SU-DHL-6 (cell line): ENCODE data around the gene TNXB.
"Not testable (repeated sequence)": the region's sequence is repeated elsewhere in the genome, so short reads cannot be mapped to it uniquely, and the experiment has no call there.

ENCODE experiments used
- EZH2phosphoT487 ChIP-seq: fragments of 200-600 bp; sonication (generic), shearing (Covaris generic); conservative IDR thresholded peaks from 2 replicates; pipeline ENCODE4 v1.6.1; 2018; ENCODE audit warnings: mild to moderate bottlenecking, antibody characterized with exemption, low read length, moderate library complexity, mixed read lengths
- TF ChIP-seq, protein P1 (sequence below): fragments of 200-600 bp; sonication (generic); IDR thresholded peaks from one replicate; pipeline ENCODE4 v1.5.1; 2017; ENCODE audit warnings: antibody characterized with exemption, mild to moderate bottlenecking, low read length, moderate library complexity; ENCODE audit not compliant: insufficient read depth, poor library complexity, severe bottlenecking

DNA sequence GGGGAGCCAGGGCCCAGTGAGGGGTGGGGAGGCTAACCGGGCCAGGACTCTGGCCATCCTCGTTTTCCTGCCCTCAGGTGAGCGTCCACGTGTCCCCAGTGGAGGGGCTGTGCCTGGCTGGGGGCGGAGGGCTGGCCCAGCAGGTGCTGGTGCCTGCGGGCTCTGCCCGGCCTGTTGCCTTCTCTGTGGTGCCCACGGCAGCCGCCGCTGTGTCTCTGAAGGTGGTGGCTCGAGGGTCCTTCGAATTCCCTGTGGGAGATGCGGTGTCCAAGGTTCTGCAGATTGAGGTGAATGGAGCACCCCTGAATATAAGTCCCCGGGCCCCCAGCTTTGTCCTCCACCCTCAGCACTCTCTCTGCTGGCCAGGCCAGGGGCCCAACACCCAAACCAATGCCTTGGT, 114.7 kb downstream of the TNXB start:
- TF ChIP-seq, protein P1, sequence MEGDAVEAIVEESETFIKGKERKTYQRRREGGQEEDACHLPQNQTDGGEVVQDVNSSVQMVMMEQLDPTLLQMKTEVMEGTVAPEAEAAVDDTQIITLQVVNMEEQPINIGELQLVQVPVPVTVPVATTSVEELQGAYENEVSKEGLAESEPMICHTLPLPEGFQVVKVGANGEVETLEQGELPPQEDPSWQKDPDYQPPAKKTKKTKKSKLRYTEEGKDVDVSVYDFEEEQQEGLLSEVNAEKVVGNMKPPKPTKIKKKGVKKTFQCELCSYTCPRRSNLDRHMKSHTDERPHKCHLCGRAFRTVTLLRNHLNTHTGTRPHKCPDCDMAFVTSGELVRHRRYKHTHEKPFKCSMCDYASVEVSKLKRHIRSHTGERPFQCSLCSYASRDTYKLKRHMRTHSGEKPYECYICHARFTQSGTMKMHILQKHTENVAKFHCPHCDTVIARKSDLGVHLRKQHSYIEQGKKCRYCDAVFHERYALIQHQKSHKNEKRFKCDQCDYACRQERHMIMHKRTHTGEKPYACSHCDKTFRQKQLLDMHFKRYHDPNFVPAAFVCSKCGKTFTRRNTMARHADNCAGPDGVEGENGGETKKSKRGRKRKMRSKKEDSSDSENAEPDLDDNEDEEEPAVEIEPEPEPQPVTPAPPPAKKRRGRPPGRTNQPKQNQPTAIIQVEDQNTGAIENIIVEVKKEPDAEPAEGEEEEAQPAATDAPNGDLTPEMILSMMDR = not testable (repeated sequence)
- not testable (repeated sequence) for TF ChIP-seq EZH2phosphoT487
